Tibial nerve (tissue), 4 donors: ENCODE data around the gene KIR2DL1.
"Not testable (repeated sequence)": the region's sequence is repeated elsewhere in the genome, so short reads cannot be mapped to it uniquely, and the experiment has no call there.

Source experiments
- CTCF ChIP-seq, 5 experiments: fragments of 200-600 bp in 3 of 5; fragments of 450-650 bp in 2 of 5; sonication (generic) in 3 of 5; IDR thresholded peaks; one replicate each; pipeline ENCODE4 v1.5.1; 2016 to 2019; ENCODE audit warnings: antibody characterized with exemption in 5 of 5, mild to moderate bottlenecking in 3 of 5, moderate library complexity in 2 of 5
- EP300 ChIP-seq, 2 donors: sonication (generic); formaldehyde crosslinking; IDR thresholded peaks; one replicate each; pipeline ENCODE4 v1.6.1; 2017; ENCODE audit warnings: antibody characterized with exemption in 2 of 2, mild to moderate bottlenecking in 1 of 2
- POLR2A ChIP-seq, 2 donors: fragments of 450-650 bp; IDR thresholded peaks; one replicate each; pipeline ENCODE4 v1.6.1; 2017; ENCODE audit warnings: antibody characterized with exemption in 2 of 2, mild to moderate bottlenecking in 2 of 2, moderate library complexity in 2 of 2

- not testable (repeated sequence) for TF ChIP-seq CTCF, POLR2A, EP300 (IDR thresholded peaks at IDR 0.05)
These were observed 31.3 kb upstream of the KIR2DL1 start, which contains the start of gene KIR2DL3 for GRCh38 chr19:54738306-54738705.
